Measurements from ENCODE around the gene APOL3.

Gene APOL3

DNA sequence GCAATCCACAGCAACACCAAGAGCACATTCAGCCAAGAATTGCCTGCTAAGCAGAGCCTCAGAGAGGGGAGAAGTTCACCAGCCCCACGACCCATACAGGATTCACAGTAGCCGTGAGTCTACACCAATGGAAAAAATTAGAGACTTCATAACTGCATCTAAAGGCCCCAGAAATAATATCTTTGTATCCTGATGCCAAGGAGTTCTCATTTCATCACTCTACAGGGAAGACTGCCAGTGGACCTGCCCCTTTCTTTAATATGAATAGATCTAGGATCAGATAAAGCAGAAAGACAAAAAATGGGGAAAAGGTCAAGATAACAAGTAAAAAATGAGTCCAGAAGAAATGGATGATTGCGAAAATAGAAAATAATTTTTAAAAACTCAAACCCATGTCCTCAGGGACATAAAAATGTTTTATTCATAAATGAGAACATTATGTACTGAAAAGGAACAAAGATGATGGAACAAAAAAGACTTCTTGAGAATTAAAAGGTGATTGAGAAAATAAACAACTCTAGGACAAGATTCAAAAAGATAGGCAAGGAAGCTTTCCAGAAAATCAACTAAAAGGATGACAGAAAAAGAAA is 9.5 kb downstream of the APOL3 start:
- H3K4me1 ChIP-seq (ENCODE audit: insufficient read depth, low read length, severe bottlenecking) = peaks cover 67% of the 10 kb centered on the region

DNA sequence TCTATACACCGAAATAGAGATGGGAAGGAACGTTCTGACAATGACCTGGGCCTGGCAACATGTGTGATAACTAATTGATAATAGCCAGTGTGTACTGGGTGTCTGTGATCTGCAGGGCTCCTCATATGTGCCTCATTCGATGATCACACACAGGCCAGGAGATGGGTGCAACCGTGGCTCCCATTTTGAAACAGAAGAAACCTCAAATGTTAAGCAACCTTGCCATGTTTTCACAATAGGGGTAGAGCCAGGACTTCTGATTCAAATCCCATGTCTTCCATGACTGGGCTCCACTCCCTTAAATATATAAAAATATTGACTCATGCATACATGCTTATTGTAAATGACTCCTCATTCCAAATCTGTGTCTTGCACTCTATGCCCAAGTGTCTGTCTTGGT is 11.1 kb downstream of the APOL3 start:
- Histone ChIP-seq H3F3A (ENCODE audit: insufficient read depth, low read length) (no peaks in the 10 kb centered on the region), H3K36me3 (ENCODE audit: insufficient read depth, low read length) (peaks cover 23% of the 10 kb centered on the region; the same call in 1 of the 2 replicates), H3K9me3 (ENCODE audit: low read length) (no peaks in the 10 kb centered on the region), H3K4me2 (ENCODE audit: low read length) (no peak overlapping the region), H3K27me3 (ENCODE audit: insufficient read depth, low read length) (no peaks in the 10 kb centered on the region), H3K9me2 (ENCODE audit: low read depth, low read length) (no peaks in the 10 kb centered on the region), H4K20me1 (ENCODE audit: insufficient read depth, low read length) (no peaks in the 10 kb centered on the region), H3K79me2 (ENCODE audit: insufficient read depth, low read length) (peaks cover 4% of the 10 kb centered on the region; the same call in 1 of the 2 replicates), H2AFZ (ENCODE audit: low read length) (no peak overlapping the region), H3K4me3 (ENCODE audit: low read depth, low read length, poor library complexity, severe bottlenecking) (no peak overlapping the region), H3K9ac (ENCODE audit: low read length) (no peak overlapping the region), H3K4me1 (ENCODE audit: insufficient read depth, low read length, severe bottlenecking) (peaks cover 62% of the 10 kb centered on the region), H3K27ac (ENCODE audit: low read depth, low read length, poor library complexity, severe bottlenecking) (peak overlapping the region; percentile 93)
- TF ChIP-seq EZH2 (IDR thresholded peaks at IDR 0.05; ENCODE audit: borderline replicate concordance, low read length) = no peak
- TF ChIP-seq CTCF (IDR thresholded peaks at IDR 0.05; ENCODE audit: low read length) = no peak

More for the DNA sequence above, 9.5 kb downstream of the APOL3 start:
- Histone ChIP-seq H3K27me3 (ENCODE audit: insufficient read depth, low read length) (no peaks in the 10 kb centered on the region), H2AFZ (ENCODE audit: low read length) (no peak overlapping the region), H3K4me3 (ENCODE audit: low read depth, low read length, poor library complexity, severe bottlenecking) (no peak overlapping the region), H3K9me3 (ENCODE audit: low read length) (no peaks in the 10 kb centered on the region), H3K79me2 (ENCODE audit: insufficient read depth, low read length) (peaks cover 4% of the 10 kb centered on the region; the same call in 1 of the 2 replicates), H3F3A (ENCODE audit: insufficient read depth, low read length) (no peaks in the 10 kb centered on the region), H3K9me2 (ENCODE audit: low read depth, low read length) (no peaks in the 10 kb centered on the region), H3K36me3 (ENCODE audit: insufficient read depth, low read length) (peaks cover 26% of the 10 kb centered on the region), H3K27ac (ENCODE audit: low read depth, low read length, poor library complexity, severe bottlenecking) (peak overlapping the region; percentile 41), H4K20me1 (ENCODE audit: insufficient read depth, low read length) (no peaks in the 10 kb centered on the region), H3K9ac (ENCODE audit: low read length) (no peak overlapping the region), H3K4me2 (ENCODE audit: low read length) (no peak overlapping the region)
- no peak for TF ChIP-seq EZH2 (IDR thresholded peaks at IDR 0.05; ENCODE audit: borderline replicate concordance, low read length)
- no peak for TF ChIP-seq CTCF (IDR thresholded peaks at IDR 0.05; ENCODE audit: low read length)

DNA sequence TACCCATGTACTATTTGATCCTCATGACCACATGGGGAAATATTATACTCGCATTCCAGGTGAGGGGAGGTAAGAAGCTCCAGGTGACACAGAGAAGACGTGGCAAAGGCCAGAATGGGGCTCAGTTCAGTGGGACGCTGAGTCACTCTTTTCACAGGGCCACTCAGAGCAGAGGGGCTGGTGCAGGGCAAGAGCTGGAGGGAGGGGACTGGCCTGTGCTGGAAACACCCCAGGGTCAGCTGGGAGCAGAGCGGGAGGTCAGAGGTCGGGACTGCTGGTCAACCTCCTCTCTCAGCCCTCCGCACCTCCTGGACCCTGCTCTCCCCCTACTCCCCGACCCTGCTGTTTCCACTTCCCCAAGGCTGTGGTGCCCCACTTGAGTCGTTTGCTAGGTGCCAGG is 12.1 kb downstream of the APOL3 start:
- H3K9me2 ChIP-seq (ENCODE audit: low read depth, low read length) = no peaks in the 10 kb centered on the region
- H3K4me3 ChIP-seq (ENCODE audit: low read depth, low read length, poor library complexity, severe bottlenecking) = peak overlapping the region; percentile 14
- H3K9ac ChIP-seq (ENCODE audit: low read length) = peak overlapping the region; percentile 32; the same call in 1 of the 2 replicates
- no peak for TF ChIP-seq EZH2 (IDR thresholded peaks at IDR 0.05; ENCODE audit: borderline replicate concordance, low read length)
- TF ChIP-seq CTCF (IDR thresholded peaks at IDR 0.05; ENCODE audit: low read length) = no peak
- H3K4me1 ChIP-seq (ENCODE audit: insufficient read depth, low read length, severe bottlenecking) = peaks cover 62% of the 10 kb centered on the region
- H3K79me2 ChIP-seq (ENCODE audit: insufficient read depth, low read length) = peaks cover 4% of the 10 kb centered on the region; the same call in 1 of the 2 replicates
- H3F3A ChIP-seq (ENCODE audit: insufficient read depth, low read length) = no peaks in the 10 kb centered on the region
- no peak overlapping the region for H2AFZ ChIP-seq (ENCODE audit: low read length)
- H4K20me1 ChIP-seq (ENCODE audit: insufficient read depth, low read length) = no peaks in the 10 kb centered on the region
- peaks cover 31% of the 10 kb centered on the region; the same call in 1 of the 2 replicates for H3K36me3 ChIP-seq (ENCODE audit: insufficient read depth, low read length)
- H3K4me2 ChIP-seq (ENCODE audit: low read length) = peak overlapping the region; percentile 56
- no peaks in the 10 kb centered on the region for H3K27me3 ChIP-seq (ENCODE audit: insufficient read depth, low read length)
- peak overlapping the region; percentile 93 for H3K27ac ChIP-seq (ENCODE audit: low read depth, low read length, poor library complexity, severe bottlenecking)
- no peaks in the 10 kb centered on the region for H3K9me3 ChIP-seq (ENCODE audit: low read length)
